Liver (tissue), 9 donors: ENCODE data around the gene ELMO2. TPM values are rescaled to one million over a fixed set of nuclear protein-coding genes. Genes with fewer than 3 reads are reported as not detected.

Experiments used
- DNase-seq: peaks from one replicate; pipeline ENCODE4 v3.0.0-alpha.2; 2017; ENCODE audit warnings: low spot score
- H3K27ac ChIP-seq, 2 donors: one replicate each; pipeline ENCODE4 v1.7.0; 2013; ENCODE audit warnings: inconsistent platforms in 2 of 2, low read length in 2 of 2, control low read depth in 1 of 2, low read depth in 1 of 2, mild to moderate bottlenecking in 1 of 2
- H3K27me3 ChIP-seq, 4 donors: one replicate each; pipeline versions ENCODE4 v1.6.1 to v1.7.0; 2013; ENCODE audit warnings: low read length in 3 of 4, inconsistent platforms in 1 of 4, mild to moderate bottlenecking in 1 of 4, moderate library complexity in 1 of 4; ENCODE audit not compliant: control insufficient read depth in 4 of 4, insufficient read depth in 4 of 4
- H3K36me3 ChIP-seq, 4 donors: one replicate each; pipeline versions ENCODE4 v1.6.1 to v1.7.0; 2013; ENCODE audit warnings: low read length in 3 of 4, mild to moderate bottlenecking in 3 of 4, low read depth in 1 of 4, moderate library complexity in 1 of 4; ENCODE audit not compliant: control insufficient read depth in 4 of 4, insufficient read depth in 3 of 4
- H3K4me1 ChIP-seq, 4 donors: one replicate each; pipeline versions ENCODE4 v1.6.1 to v1.7.0; 2013; ENCODE audit warnings: low read length in 3 of 4, mild to moderate bottlenecking in 3 of 4, moderate library complexity in 1 of 4; ENCODE audit not compliant: control insufficient read depth in 4 of 4, insufficient read depth in 4 of 4
- H3K4me3 ChIP-seq, 3 donors: one replicate each; pipeline versions ENCODE4 v1.6.1 to v1.7.0; 2013; ENCODE audit warnings: low read length in 3 of 3, control low read depth in 1 of 3, low read depth in 1 of 3, mild to moderate bottlenecking in 1 of 3
- H3K9ac ChIP-seq, 2 donors: one replicate each; pipeline ENCODE4 v1.7.0; 2013; ENCODE audit warnings: low read length in 2 of 2, mild to moderate bottlenecking in 2 of 2, moderate library complexity in 2 of 2, control low read depth in 1 of 2, low read depth in 1 of 2
- H3K9me3 ChIP-seq, 4 donors: one replicate each; pipeline versions ENCODE4 v1.6.1 to v1.7.0; 2013; ENCODE audit warnings: low read length in 3 of 4; ENCODE audit not compliant: control insufficient read depth in 4 of 4
- ATF3 ChIP-seq: IDR thresholded peaks from 2 replicates; pipeline ENCODE4 v1.6.1; 2016; ENCODE audit warnings: antibody characterized with exemption
- CTCF ChIP-seq: fragments of 150-350 bp; IDR thresholded peaks from 2 replicates; pipeline ENCODE4 v1.5.1; 2017; ENCODE audit warnings: improper control_type of control experiment, low read depth, low read length; ENCODE audit not compliant: missing input control
- EGR1 ChIP-seq, 2 donors: IDR thresholded peaks; 2 replicates each; pipeline ENCODE4 v1.6.1; 2016 to 2018; ENCODE audit warnings: antibody characterized with exemption in 2 of 2, low read depth in 2 of 2
- FOXA1 ChIP-seq: IDR thresholded peaks from 2 replicates; pipeline ENCODE4 v1.6.1; 2016; ENCODE audit warnings: antibody characterized with exemption
- FOXA2 ChIP-seq: IDR thresholded peaks from 2 replicates; pipeline ENCODE4 v1.6.1; 2016; ENCODE audit warnings: antibody characterized with exemption
- GABPA ChIP-seq, 2 donors: IDR thresholded peaks in 1 of 2; conservative IDR thresholded peaks in 1 of 2; 2 replicates each; pipeline ENCODE4 v1.6.1; 2016; ENCODE audit warnings: antibody characterized with exemption in 2 of 2, mild to moderate bottlenecking in 1 of 2, moderate library complexity in 1 of 2
- HNF4A ChIP-seq, 2 donors: conservative IDR thresholded peaks; 2 replicates each; pipeline ENCODE4 v1.6.1; 2016; ENCODE audit warnings: antibody characterized with exemption in 2 of 2, mild to moderate bottlenecking in 2 of 2
- HNF4G ChIP-seq: IDR thresholded peaks from 2 replicates; pipeline ENCODE4 v1.6.1; 2016; ENCODE audit warnings: antibody characterized with exemption
- JUND ChIP-seq, 2 donors: IDR thresholded peaks; 2 replicates each; pipeline ENCODE4 v1.6.1; 2016; ENCODE audit warnings: antibody characterized with exemption in 2 of 2
- MAX ChIP-seq: IDR thresholded peaks from 2 replicates; pipeline ENCODE4 v1.6.1; 2016; ENCODE audit warnings: antibody characterized with exemption
- NR2F2 ChIP-seq: IDR thresholded peaks from 2 replicates; pipeline ENCODE4 v1.6.1; 2016; ENCODE audit warnings: antibody characterized with exemption
- RAD21 ChIP-seq, 2 donors: IDR thresholded peaks; 2 replicates each; pipeline ENCODE4 v1.6.1; 2016; ENCODE audit warnings: antibody characterized with exemption in 2 of 2, mild to moderate bottlenecking in 2 of 2
- REST ChIP-seq: IDR thresholded peaks from 2 replicates; pipeline ENCODE4 v1.6.1; 2016; ENCODE audit warnings: antibody characterized with exemption, mild to moderate bottlenecking
- RXRA ChIP-seq, 2 donors: IDR thresholded peaks; 2 replicates each; pipeline ENCODE4 v1.6.1; 2017 to 2018; ENCODE audit warnings: antibody characterized with exemption in 2 of 2, mild to moderate bottlenecking in 1 of 2
- SP1 ChIP-seq: IDR thresholded peaks from 2 replicates; pipeline ENCODE4 v1.6.1; 2018; ENCODE audit warnings: antibody characterized with exemption, mild to moderate bottlenecking
- TAF1 ChIP-seq: conservative IDR thresholded peaks from 2 replicates; pipeline ENCODE4 v1.6.1; 2016; ENCODE audit warnings: antibody characterized with exemption, mild to moderate bottlenecking
- YY1 ChIP-seq: IDR thresholded peaks from 2 replicates; pipeline ENCODE4 v1.6.1; 2016; ENCODE audit warnings: antibody characterized with exemption, mild to moderate bottlenecking
- ZBTB33 ChIP-seq: IDR thresholded peaks from 2 replicates; pipeline ENCODE4 v1.6.1; 2016; ENCODE audit warnings: antibody characterized with exemption
- WGBS: extraction: QIAGEN DNeasy Blood & Tissue Kit; methylation state at CpG from one replicate; pipeline ENCODE4 v1.1.7; 2013; 5-methylcytosine and 5-hydroxymethylcytosine counted together
- polyA plus RNA-seq, 2 donors: library from polyadenylated mRNA; stranded (reverse) in 1 of 2; unstranded in 1 of 2; fragments of 200-250 nt in 1 of 2; fragments of >200 nt in 1 of 2; fragmentation: Nextera tagmentation in 1 of 2; extraction: Ambion mirVana in 1 of 2; gene quantifications; one replicate each; pipeline versions ENCODE4 v1.2.1 to v1.2.3, GENCODE V29; 2013 to 2015
- total RNA-seq, 2 donors: library from RNA; depleted of rRNA; stranded (reverse); fragments of >200 nt; gene quantifications; one replicate each; pipeline ENCODE4 v1.2.3, GENCODE V29; 2014
- donor health status: healthy.
- donor health status: healthy.
- donor health status: healthy.
- donor health status: healthy.
- donor health status: healthy.

The ELMO2 gene
- total and polyA plus RNA-seq, 4 donors: 7.9 to 16.0 (median 13.9) TPM

- Histone ChIP-seq H3K27ac (no peak overlapping the region), H3K9ac (no peak overlapping the region), H3K9me3 (no peaks in the 10 kb centered on the region), H3K4me1 (peaks cover 0 to 13% (median 3%) of the 10 kb centered on the region in 4 donors), H3K27me3 (no peaks in the 10 kb centered on the region), H3K36me3 (peaks cover 3 to 25% (median 11%) of the 10 kb centered on the region in 4 donors), H3K4me3 (no peak overlapping the region)
- WGBS: 96% methylated on average over 7 of the region's 7 CpGs
- TF ChIP-seq YY1 (no peak), MAX (no peak), HNF4G (no peak), TAF1 (no peak), EGR1 (IDR thresholded peaks at IDR 0.05; ENCODE audit: low read depth in 2 of 2) (no peak), ZBTB33 (no peak), JUND (IDR thresholded peaks at IDR 0.05) (no peak), RXRA (IDR thresholded peaks at IDR 0.05) (no peak), REST (no peak), HNF4A (conservative IDR thresholded peaks at IDR 0.05) (no peak), ATF3 (no peak), SP1 (no peak), GABPA (IDR thresholded peaks at IDR 0.05 in 1 of 2, conservative IDR thresholded peaks at IDR 0.05 in 1 of 2) (no peak), FOXA1 (no peak), NR2F2 (no peak), RAD21 (IDR thresholded peaks at IDR 0.05) (no peak), FOXA2 (no peak), CTCF (no peak)
- DNase-seq: no peak
Measured at GRCh38 chr20:46351357-46352058, 54.9 kb downstream of the ELMO2 start.
